Panc1 (cell line): ENCODE measurements around the gene BCS1L. TPM values are rescaled to one million over a fixed set of nuclear protein-coding genes. Genes with fewer than 3 reads are reported as not detected.

ENCODE experiments used
- ATAC-seq: fragments of 200-7000 bp; cut with Tn5 transposase; 2 replicates; pipeline ENCODE4 v1.9.1; 2020; ENCODE audit warnings: mild to moderate bottlenecking, moderate library complexity
- BruUV-seq: library from RNA; stranded (reverse); fragments of 400-500 nt; replicated peaks from 2 replicates; lab custom pipeline; 2021; lab: Mats Ljungman, UMichigan
- CTCF ChIA-PET: fragments of 300-600 bp; sonication (Branson Sonifier 250); formaldehyde crosslinking; loops from one replicate; lab custom pipeline; 2022; ENCODE audit warnings: antibody characterized with exemption; lab: Charles Lee
- POLR2A ChIA-PET: fragments of 300-600 bp; sonication (Branson Sonifier 250); formaldehyde crosslinking; loops from one replicate; lab custom pipeline; 2022; ENCODE audit warnings: antibody characterized with exemption; lab: Charles Lee
- DNase-seq: peaks from one replicate; pipeline ENCODE4 v3.0.0-alpha.2; 2010; ENCODE audit warnings: low read depth, low spot score
- H3K27ac ChIP-seq: 2 replicates; pipeline ENCODE4 v1.5.1; 2011; ENCODE audit warnings: mild to moderate bottlenecking, low read length, inconsistent platforms
- H3K27me3 ChIP-seq: fragments of 200-500 bp; sonication (Bioruptor generic); 2 replicates; pipeline ENCODE4 v1.6.0; 2014; ENCODE audit warnings: low read length, inconsistent platforms; ENCODE audit not compliant: control insufficient read depth, insufficient read depth
- H3K36me3 ChIP-seq: fragments of 200-500 bp; sonication (Bioruptor generic); 2 replicates; pipeline ENCODE4 v1.5.1; 2014; ENCODE audit warnings: inconsistent platforms, mild to moderate bottlenecking, low read length, moderate library complexity; ENCODE audit not compliant: control insufficient read depth, insufficient read depth
- H3K4me1 ChIP-seq: 2 replicates; pipeline ENCODE4 v1.5.1; 2011; ENCODE audit warnings: inconsistent platforms, mild to moderate bottlenecking, low read length, moderate library complexity; ENCODE audit not compliant: control insufficient read depth, insufficient read depth
- H3K4me3 ChIP-seq, 2 experiments: 2 replicates each; pipeline ENCODE4 v1.5.1; 2011 to 2012; ENCODE audit warnings: low read depth in 2 of 2, low read length in 2 of 2, mild to moderate bottlenecking in 2 of 2, inconsistent platforms in 1 of 2, moderate library complexity in 1 of 2
- H3K9me3 ChIP-seq: fragments of 200-500 bp; sonication (Bioruptor generic); 2 replicates; pipeline ENCODE4 v1.5.1; 2014; ENCODE audit warnings: low read depth, mild to moderate bottlenecking, inconsistent platforms, low read length, moderate library complexity; ENCODE audit not compliant: control insufficient read depth, insufficient read depth
- POLR2AphosphoS5 ChIP-seq: IDR thresholded peaks from 2 replicates; pipeline ENCODE4 v1.6.1; 2012; ENCODE audit warnings: mild to moderate bottlenecking, low read depth, low read length, moderate library complexity
- SIN3A ChIP-seq: IDR thresholded peaks from 2 replicates; pipeline ENCODE4 v1.6.1; 2012; ENCODE audit warnings: low read depth, mild to moderate bottlenecking, low read length, moderate library complexity, borderline replicate concordance; ENCODE audit not compliant: insufficient read depth
- TCF7L2 ChIP-seq: IDR thresholded peaks from 2 replicates; pipeline ENCODE4 v1.6.1; 2011; ENCODE audit warnings: mild to moderate bottlenecking, low read depth, low read length, inconsistent platforms
- in situ Hi-C: cut with HindIII; loops from 2 replicates; pipeline ENCODE4 v1.10.0; 2016; ENCODE audit warnings: low sequenced_read_pairs, low pct_unique_long_range_greater_than_20kb
- intact Hi-C: fragments of 100-400 bp; cut with micrococcal nuclease; formaldehyde crosslinking; loops from one replicate; pipeline ENCODE4 v1.10.0; 2022; ENCODE audit not compliant: unreplicated experiment
- total RNA-seq: library from RNA; stranded (reverse); gene quantifications from one replicate; pipeline ENCODE4 v1.2.1, GENCODE V29; 2021; ENCODE audit not compliant: unreplicated experiment
- TF ChIP-seq, protein P1 (sequence below), 2 experiments: IDR thresholded peaks; 2 replicates each; pipeline ENCODE4 v1.6.1; 2011 to 2012; ENCODE audit warnings: low read depth in 2 of 2, control low read depth in 1 of 2, low read length in 1 of 2, mild to moderate bottlenecking in 1 of 2, moderate library complexity in 1 of 2; ENCODE audit not compliant: insufficient read depth in 1 of 2
- TF ChIP-seq, protein P2 (sequence below): fragments of 450-650 bp; IDR thresholded peaks from 2 replicates; pipeline ENCODE4 v1.5.1; 2017; ENCODE audit warnings: mild to moderate bottlenecking

The BCS1L gene
- total RNA-seq, 1 experiment from 2014 or later, result 42.0 TPM

- Histone ChIP-seq H3K36me3 (peaks cover 18% of the 10 kb centered on the region), H3K9me3 (no peaks in the 10 kb centered on the region), H3K4me3 (no peak overlapping the region), H3K27ac (no peak overlapping the region), H3K4me1 (no peaks in the 10 kb centered on the region), H3K27me3 (no peaks in the 10 kb centered on the region)
- in situ Hi-C loops, result no loop called here
- no peak for DNase-seq
- ChIA-PET CTCF (no interaction called here), POLR2A (no interaction called here)
- intact Hi-C loops, result no loop called here
- no peak for ATAC-seq
- BruUV-seq, result no TSS peak
- TF ChIP-seq, protein P1, sequence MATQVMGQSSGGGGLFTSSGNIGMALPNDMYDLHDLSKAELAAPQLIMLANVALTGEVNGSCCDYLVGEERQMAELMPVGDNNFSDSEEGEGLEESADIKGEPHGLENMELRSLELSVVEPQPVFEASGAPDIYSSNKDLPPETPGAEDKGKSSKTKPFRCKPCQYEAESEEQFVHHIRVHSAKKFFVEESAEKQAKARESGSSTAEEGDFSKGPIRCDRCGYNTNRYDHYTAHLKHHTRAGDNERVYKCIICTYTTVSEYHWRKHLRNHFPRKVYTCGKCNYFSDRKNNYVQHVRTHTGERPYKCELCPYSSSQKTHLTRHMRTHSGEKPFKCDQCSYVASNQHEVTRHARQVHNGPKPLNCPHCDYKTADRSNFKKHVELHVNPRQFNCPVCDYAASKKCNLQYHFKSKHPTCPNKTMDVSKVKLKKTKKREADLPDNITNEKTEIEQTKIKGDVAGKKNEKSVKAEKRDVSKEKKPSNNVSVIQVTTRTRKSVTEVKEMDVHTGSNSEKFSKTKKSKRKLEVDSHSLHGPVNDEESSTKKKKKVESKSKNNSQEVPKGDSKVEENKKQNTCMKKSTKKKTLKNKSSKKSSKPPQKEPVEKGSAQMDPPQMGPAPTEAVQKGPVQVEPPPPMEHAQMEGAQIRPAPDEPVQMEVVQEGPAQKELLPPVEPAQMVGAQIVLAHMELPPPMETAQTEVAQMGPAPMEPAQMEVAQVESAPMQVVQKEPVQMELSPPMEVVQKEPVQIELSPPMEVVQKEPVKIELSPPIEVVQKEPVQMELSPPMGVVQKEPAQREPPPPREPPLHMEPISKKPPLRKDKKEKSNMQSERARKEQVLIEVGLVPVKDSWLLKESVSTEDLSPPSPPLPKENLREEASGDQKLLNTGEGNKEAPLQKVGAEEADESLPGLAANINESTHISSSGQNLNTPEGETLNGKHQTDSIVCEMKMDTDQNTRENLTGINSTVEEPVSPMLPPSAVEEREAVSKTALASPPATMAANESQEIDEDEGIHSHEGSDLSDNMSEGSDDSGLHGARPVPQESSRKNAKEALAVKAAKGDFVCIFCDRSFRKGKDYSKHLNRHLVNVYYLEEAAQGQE (IDR thresholded peaks at IDR 0.05; ENCODE audit: insufficient read depth in 1 of 2, low read depth in 2 of 2, low read length in 1 of 2), result no peak
- TF ChIP-seq POLR2AphosphoS5, result no peak
- TF ChIP-seq, protein P2, sequence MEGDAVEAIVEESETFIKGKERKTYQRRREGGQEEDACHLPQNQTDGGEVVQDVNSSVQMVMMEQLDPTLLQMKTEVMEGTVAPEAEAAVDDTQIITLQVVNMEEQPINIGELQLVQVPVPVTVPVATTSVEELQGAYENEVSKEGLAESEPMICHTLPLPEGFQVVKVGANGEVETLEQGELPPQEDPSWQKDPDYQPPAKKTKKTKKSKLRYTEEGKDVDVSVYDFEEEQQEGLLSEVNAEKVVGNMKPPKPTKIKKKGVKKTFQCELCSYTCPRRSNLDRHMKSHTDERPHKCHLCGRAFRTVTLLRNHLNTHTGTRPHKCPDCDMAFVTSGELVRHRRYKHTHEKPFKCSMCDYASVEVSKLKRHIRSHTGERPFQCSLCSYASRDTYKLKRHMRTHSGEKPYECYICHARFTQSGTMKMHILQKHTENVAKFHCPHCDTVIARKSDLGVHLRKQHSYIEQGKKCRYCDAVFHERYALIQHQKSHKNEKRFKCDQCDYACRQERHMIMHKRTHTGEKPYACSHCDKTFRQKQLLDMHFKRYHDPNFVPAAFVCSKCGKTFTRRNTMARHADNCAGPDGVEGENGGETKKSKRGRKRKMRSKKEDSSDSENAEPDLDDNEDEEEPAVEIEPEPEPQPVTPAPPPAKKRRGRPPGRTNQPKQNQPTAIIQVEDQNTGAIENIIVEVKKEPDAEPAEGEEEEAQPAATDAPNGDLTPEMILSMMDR, result no peak
- no peak for TF ChIP-seq SIN3A
- TF ChIP-seq TCF7L2, result no peak
These were observed 16.7 kb upstream of the BCS1L start for GRCh38 chr2:218642786-218643185.

DNA sequence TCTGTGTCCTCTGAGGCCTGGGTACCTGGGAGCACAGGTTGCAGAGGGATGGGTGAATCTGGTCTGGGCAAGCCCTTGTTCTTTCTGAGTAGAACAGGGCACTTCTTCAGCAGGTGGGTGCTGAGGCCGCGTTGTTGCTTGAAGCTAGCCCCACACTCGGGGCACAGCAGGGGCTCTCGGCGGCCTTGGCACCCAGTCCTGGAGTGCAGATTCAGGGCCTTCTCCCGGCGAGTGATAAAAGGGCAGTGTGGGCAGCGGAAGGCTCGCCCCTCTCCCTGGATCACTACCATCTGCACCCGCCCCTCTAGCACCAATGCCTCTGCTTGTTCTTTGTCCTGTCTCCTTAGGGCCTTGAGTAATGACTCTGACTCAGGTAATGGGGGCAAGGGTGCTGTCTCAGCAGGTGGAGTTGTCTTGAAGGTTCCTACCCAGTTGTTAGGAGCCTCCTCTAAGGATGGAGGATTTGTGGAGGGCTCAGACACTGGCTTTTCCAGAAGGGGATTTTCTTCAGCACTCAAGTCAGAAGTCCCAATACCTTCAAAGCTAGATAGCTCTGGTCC is 15.7 kb upstream of the BCS1L start:
- no peaks in the 10 kb centered on the region for H3K27me3 ChIP-seq
- intact Hi-C loops (no loop called here), in situ Hi-C loops (no loop called here)
- no peak overlapping the region for H3K27ac ChIP-seq
- no peak for ATAC-seq
- no TSS peak for BruUV-seq
- H3K36me3 ChIP-seq, result peaks cover 20% of the 10 kb centered on the region
- no peaks in the 10 kb centered on the region for H3K4me1 ChIP-seq
- TF ChIP-seq POLR2AphosphoS5 (no peak), TCF7L2 (no peak), SIN3A (no peak)
- TF ChIP-seq, protein P1 (IDR thresholded peaks at IDR 0.05; ENCODE audit: insufficient read depth in 1 of 2, low read depth in 2 of 2, low read length in 1 of 2), result no peak
- TF ChIP-seq, protein P2, result no peak
- no peaks in the 10 kb centered on the region for H3K9me3 ChIP-seq
- H3K4me3 ChIP-seq, result no peak overlapping the region
- DNase-seq, result no peak
- ChIA-PET CTCF (interaction anchor here (0.6 kb wide), 1 partner anchor 130 kb away, joined by 5 read pairs; no protein-coding TSS in a partner anchor), POLR2A (no interaction called here)
